ENCODE measurements around the gene CTDSPL.
"Not testable (repeated sequence)": the region's sequence is repeated elsewhere in the genome, so short reads cannot be mapped to it uniquely, and the experiment has no call there.

Gene CTDSPL

DNA sequence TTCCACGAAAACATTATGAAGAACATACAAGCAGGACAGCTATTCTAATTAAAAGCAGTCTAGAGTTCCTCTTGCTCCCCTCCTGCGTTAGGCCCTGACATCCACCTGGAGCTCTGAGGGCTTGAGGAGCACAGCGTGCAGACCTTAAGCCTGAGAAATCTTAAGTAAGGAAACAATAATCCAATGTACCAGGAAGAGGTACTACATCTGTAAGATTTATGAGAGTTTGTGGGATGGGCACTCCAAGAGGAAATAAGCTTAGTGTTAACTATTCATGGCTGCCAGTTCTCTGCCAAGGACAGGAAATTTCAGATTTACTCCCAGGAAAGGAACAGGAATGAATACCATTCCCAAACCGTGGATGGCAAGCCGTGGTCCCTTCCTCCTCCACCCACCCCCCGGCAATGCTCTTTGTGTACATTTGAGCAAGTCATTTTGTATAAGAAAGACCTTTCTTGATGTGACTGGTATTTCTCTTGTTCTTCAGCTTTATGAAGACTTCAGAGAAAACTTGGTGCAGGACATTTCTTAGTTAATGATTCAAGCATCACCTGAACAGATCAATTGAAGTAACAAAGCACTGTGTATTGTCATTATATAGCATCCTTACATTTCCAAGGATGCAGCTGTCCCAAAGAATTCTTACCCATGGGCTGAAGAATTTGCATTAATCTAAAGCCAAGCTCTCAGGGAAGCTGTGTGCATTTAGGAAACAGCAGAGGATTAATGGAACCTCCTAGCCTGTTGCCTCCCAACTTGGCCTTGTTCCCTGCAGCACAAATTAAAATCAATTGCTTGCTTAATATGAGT is 100.1 kb downstream of the CTDSPL start:
- no peak for DNase-seq (ENCODE audit: extremely low read depth in 1 of 2, low read depth in 1 of 2)

DNA sequence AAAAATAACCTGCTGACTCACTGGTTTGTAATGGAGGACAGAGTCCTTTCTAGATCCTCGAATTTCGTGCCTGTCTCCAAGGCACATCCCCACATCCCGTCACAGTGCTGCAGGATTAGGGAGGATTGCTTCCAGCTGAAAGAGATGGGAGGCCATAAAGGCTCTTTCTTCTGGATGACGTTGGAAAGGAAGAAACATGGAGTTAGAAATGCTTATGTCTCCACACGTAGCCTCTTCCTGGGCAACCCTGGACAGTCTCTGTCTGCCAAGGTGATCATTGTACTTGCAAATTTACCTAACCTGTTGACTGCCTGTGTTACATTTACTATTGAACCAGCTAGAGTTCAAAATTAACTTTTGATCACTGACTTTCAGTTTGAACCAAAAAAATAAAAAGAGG is 101.3 kb downstream of the CTDSPL start:
- no peak for DNase-seq (ENCODE audit: extremely low read depth in 1 of 2, low read depth in 1 of 2)

GRCh38 chr3:37963635-37964034 is 102.0 kb downstream of the CTDSPL start:
- DNase-seq (ENCODE audit: extremely low read depth in 1 of 2, low read depth in 1 of 2) = no peak

- no peak for DNase-seq (ENCODE audit: extremely low read depth in 1 of 2, low read depth in 1 of 2)
Observed at GRCh38 chr3:37964146-37964545, 102.5 kb downstream of the CTDSPL start.

- DNase-seq (ENCODE audit: extremely low read depth in 1 of 2, low read depth in 1 of 2) = no peak
Observed at GRCh38 chr3:37964716-37965115, 103.0 kb downstream of the CTDSPL start.

- peak; percentile 8 to 22 for DNase-seq (ENCODE audit: extremely low read depth in 1 of 2, low read depth in 1 of 2)
Observed at GRCh38 chr3:37967260-37967881, 105.7 kb downstream of the CTDSPL start.

GRCh38 chr3:37968199-37968598 is 106.5 kb downstream of the CTDSPL start:
- DNase-seq (ENCODE audit: extremely low read depth in 1 of 2, low read depth in 1 of 2) = no peak

DNA sequence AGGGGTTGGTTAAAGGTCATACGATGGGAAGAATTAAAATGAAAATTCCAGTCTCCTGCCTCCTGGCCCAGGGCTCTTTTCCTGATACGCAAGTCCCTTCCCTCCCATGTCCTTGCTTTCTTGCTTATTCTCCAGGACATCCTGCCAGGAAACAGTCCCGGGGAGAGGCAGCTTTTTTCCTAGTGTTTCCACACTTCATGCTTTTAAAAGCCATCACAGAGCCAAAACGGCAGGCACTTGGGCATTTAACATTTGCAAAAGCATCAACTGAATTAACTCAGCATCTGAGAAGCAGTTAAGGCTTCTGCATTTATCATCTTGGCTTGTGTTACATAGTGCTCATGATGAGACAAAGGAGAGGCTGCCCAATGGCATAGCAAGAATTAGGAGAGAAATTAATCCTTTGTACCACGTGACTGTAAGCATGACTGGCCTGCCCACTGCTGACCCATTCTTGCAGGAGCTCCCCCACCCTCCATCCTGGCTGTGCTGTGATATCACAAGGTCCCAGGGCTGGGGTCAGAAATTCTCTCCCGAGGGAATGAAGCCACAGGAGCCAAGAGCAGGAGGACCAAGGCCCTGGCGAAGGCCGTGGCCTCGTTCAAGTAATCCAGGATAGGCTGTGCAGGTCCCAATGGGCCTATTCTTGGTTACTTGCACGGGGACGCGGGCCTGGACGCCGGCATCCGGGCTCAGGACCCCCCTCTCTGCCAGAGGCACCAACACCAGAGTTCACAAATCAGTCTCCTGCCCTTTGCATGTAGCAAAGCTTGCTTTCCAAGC is 107.3 kb downstream of the CTDSPL start:
- no peak for DNase-seq (ENCODE audit: extremely low read depth in 1 of 2, low read depth in 1 of 2)

GRCh38 chr3:37969596-37970100 is 108.0 kb downstream of the CTDSPL start:
- no peak for DNase-seq (ENCODE audit: extremely low read depth in 1 of 2, low read depth in 1 of 2)

- no peak for DNase-seq (ENCODE audit: extremely low read depth in 1 of 2, low read depth in 1 of 2)
Observed at GRCh38 chr3:37970802-37971201, 109.1 kb downstream of the CTDSPL start.

GRCh38 chr3:37971467-37971866 is 109.8 kb downstream of the CTDSPL start:
- DNase-seq (ENCODE audit: extremely low read depth in 1 of 2, low read depth in 1 of 2) = no peak

DNA sequence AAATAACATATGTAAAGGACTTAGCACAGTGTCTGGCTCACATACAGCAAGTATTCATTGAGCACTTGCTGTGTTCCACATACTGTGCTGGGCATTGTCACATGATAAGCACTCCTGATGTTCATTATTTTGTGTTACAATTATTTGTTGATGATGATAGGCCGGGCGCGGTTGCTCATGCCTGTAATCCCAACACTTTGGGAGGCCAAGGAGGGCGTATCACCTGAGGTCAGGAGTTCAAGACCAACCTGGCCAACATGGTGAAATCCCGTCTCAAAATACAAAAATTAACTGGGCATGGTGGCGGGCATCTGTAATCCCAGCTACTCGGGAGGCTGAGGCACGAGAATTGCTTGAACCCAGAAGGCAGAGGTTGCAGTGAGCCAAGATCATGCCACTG is 110.4 kb downstream of the CTDSPL start:
- not testable (repeated sequence) for DNase-seq (ENCODE audit: extremely low read depth in 1 of 2, low read depth in 1 of 2)

GRCh38 chr3:37973246-37974054 is 111.8 kb downstream of the CTDSPL start:
- DNase-seq (ENCODE audit: extremely low read depth in 1 of 2, low read depth in 1 of 2) = no peak

DNA sequence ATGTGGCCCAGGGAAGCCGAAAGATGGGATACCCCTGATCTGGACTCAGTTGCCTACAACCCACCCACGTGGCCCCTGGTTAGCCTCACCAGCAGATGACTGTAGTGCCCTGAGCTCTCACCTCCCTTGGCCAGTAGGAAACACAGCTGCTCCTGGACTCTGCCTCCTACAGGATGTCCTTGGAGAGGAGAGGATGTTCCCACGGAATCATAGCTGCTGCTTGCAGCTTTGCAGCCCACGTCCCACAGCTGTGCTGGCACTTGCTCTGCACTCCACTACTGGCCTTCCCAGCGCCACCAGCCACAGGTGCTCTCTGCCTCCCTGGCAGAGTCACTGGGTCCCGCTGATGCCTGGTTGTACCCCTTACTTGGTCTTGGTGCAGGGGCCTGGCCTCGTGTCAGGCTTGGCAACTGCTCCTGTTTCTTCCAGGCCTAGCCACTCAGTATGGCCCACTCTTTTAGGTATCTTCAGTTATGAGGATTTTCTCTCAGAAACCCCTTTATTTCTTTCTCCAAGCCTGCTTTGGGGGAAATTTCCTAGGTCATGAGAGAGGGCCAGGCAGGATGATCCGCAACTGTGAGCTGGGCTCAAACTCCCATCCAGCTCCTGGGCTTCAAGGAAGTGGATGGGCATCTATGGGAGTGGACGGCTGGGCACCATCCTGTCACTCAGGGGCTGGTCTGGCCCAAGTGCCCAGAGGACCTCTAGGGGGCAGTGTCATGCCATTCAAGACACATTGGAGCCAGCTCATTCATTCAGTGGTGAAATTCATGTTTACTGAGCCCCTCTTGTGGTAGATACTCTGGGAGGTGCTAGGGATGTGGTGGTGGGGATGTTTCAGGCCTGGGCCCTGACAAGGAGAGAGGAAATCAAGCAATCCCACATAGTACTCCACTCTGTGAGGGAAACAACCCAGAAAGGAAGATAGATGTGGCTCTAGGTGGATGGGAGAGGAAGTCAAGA is 112.7 kb downstream of the CTDSPL start:
- peak in 1 of 2 donors; percentile 51 for DNase-seq (ENCODE audit: extremely low read depth in 1 of 2, low read depth in 1 of 2)

GRCh38 chr3:37979541-37980461 is 118.1 kb downstream of the CTDSPL start:
- DNase-seq (ENCODE audit: extremely low read depth in 1 of 2, low read depth in 1 of 2) = no peak

DNA sequence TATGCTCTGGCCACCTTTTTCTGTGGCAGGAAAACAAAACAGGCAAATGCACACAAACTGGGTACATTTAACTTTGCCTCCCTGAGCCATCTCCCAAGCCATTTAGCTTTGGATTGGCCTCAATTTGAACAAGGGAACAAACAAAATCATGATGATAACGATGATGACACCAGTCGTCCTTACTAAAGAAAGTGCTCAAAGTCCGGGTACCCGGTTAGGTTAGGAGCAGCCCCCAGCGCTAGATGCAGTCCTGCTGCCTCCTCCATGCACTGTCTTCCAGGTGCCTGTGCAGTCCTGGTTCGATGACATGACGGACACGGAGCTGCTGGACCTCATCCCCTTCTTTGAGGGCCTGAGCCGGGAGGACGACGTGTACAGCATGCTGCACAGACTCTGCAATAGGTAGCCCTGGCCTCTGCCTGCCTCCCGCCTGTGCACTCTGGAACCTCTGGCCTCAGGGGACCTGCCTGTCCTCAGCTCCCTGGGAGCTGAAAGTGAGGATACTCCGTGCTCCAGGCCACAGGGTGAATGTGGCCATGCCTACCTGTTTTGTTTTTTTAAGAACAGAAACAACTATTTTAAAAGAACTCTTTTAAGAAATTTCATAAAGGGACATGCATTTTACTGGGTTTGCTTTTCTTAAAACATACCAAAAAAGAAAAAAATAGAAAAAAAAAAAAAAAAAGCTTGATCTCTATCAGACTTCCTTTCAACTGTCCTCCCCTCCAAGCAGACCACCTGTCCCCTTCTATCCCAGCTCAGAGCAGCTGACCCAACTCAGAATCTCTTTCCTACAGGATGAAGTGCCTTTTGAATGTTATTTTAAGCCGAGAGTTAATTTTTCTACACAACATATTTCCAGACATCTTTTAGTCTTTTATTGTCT is 119.0 kb downstream of the CTDSPL start:
- no peak for DNase-seq (ENCODE audit: extremely low read depth in 1 of 2, low read depth in 1 of 2)

- no peak for DNase-seq (ENCODE audit: extremely low read depth in 1 of 2, low read depth in 1 of 2)
Observed at GRCh38 chr3:37981348-37981664, 119.6 kb downstream of the CTDSPL start.

DNA sequence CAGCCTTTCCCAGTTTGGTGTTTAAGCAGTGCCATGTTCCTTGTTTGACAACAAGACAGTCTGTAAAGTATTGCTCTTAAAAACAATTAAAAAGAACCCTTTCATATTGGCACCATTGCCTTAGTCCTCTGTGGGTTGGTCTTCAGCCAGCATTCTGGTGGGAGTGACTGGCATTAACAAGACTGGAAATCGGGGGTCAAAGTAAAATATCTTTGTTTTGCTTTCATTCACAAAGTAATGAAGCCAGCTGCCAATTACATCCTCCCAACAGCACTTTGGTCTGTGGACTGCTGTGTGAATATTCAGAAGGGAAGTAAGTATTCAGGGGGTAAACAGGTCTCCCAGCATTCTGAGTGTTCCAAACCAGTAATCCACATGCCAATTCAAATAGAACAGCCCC is 120.7 kb downstream of the CTDSPL start:
- no peak for DNase-seq (ENCODE audit: extremely low read depth in 1 of 2, low read depth in 1 of 2)

Data from activated CD8-positive, alpha-beta memory T cell treated with anti-CD3 and anti-CD28 coated beads for 1 hour (primary cell).